Smooth muscle cell of the brain vasculature (primary cell): ENCODE results near the gene CACNA1D.

Experiments used
- DNase-seq: peaks from one replicate; pipeline ENCODE4 v3.0.0-alpha.2; 2012; ENCODE audit warnings: low read depth, low spot score

CACNA1D gene

DNA sequence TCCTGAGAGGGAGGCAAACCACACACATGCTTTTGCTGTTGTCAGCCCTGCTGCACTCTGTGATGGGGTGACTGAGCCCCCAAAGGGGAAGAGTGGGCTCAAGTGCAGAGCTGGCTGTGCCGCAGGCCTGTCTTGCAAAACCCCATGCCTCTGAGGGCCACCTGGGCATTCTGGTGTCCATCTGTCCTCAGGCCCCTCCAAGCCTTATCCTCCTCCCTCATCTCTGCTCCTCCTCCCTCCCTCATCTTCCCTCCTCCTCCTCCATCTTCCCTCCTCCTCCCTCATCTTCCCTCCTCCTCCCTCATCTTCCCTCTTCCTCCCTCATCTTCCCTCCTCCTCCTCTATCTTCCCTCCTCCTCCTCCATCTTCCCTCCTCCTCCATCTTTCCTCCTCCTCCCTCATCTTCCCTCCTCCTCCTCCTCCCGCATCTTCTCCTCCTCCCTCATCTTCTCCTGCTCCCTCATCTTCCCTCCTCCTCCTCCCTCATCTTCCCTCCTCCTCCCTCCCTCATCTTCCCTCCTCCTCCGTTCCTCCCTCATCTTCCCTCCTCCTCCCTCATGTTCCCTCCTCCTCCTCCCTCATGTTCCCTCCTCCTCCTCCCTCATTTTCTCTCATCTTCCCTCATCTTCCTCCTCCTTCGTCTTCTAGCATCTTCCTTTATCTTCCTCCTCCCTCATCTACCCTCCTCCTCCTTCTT is 311.2 kb downstream of the CACNA1D start:
- DNase-seq, result no peak

DNA sequence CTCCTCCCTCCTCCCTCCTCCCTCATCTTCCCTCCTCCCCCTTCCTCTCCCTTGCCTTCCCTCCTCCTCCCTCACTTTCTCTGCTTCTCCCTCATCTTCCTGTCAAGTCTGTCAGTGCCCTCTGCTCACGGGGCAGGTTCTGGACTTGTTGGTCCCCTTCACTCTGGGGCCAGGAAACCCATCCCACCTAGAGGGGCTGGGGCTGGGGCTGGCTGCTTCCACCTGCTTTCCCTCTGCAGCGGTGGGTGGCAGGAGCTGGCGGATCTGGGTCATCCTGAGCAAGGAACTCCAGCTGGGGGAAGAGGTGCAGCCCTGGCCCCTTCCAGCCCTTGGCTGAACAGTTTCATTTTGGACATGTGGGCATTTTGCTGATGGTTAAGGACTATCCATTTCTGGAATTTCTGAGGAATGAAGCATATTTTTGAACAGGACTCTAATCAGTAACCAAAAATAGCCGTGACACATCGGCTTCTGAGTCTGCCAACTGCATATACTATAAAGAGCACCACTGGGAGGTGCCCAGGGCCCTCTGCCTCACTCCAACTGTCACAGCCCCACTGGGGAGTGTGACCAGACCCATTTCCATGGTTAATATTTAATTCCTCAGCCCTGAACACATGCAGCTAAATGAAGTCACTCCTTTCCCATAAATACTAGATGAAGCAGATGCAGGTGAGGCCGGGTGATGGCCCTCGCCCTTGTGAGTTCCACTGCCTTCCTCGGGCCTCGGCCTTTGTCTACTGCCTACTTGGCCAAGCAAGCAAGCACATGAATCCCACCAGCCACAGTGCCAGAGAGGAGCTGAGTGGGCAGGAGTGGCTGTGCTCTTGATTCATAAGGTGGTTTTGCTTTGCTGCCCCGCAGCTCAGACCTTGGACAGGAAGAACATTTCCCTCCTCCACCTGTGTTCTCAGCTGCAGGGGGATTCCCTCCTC is 312.0 kb downstream of the CACNA1D start:
- no peak for DNase-seq

GRCh38 chr3:53807117-53807810 is 312.9 kb downstream of the CACNA1D start:
- no peak for DNase-seq

GRCh38 chr3:53808496-53808895 is 314.1 kb downstream of the CACNA1D start:
- DNase-seq, result no peak

GRCh38 chr3:53809267-53809666 is 314.9 kb downstream of the CACNA1D start:
- DNase-seq, result no peak

DNA sequence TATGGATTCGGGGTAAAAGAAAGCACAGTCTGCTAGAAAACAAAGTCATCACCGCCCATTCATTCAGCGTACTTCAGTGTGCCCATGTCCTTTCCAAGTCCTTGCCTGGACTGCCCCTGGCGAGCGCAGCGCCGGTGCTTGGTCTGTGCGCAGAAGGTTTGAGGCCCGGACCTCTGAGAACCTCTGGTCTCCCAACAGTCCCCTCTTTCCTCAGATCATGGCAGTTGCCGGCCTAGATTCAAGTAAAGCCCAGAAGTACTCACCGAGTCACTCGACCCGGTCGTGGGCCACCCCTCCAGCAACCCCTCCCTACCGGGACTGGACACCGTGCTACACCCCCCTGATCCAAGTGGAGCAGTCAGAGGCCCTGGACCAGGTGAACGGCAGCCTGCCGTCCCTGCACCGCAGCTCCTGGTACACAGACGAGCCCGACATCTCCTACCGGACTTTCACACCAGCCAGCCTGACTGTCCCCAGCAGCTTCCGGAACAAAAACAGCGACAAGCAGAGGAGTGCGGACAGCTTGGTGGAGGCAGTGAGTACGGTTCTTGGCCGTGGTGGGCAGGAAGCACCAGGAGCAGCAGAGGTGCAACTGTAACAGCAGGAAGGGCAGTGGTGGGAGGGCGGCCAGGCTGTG is 315.5 kb downstream of the CACNA1D start:
- DNase-seq, result no peak

- no peak for DNase-seq
These were observed 316.9 kb downstream of the CACNA1D start for GRCh38 chr3:53811143-53811927.

DNA sequence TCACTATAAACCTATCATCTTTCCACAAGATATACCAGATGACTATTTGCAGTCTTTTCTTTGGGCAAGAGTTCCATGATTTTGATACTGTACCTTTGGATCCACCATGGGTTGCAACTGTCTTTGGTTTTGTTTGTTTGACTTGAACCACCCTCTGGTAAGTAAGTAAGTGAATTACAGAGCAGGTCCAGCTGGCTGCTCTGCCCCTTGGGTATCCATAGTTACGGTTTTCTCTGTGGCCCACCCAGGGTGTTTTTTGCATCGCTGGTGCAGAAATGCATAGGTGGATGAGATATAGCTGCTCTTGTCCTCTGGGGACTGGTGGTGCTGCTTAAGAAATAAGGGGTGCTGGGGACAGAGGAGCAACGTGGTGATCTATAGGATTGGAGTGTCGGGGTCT is 318.0 kb downstream of the CACNA1D start:
- no peak for DNase-seq

DNA sequence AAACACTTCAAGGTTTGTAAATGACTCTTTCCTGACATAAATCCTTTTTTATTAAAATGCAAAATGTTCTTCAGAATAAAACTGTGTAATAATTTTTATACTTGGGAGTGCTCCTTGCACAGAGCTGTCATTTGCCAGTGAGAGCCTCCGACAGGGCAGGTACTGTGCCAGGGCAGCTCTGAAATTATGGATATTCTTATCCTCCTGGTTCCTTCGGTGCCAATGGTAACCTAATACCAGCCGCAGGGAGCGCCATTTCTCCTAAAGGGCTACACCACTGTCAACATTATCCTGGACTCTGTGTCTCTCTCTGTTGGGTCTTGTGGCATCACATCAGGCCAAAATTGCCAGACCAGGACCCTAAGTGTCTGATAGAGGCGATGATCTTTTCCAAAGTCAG is 318.8 kb downstream of the CACNA1D start:
- DNase-seq, result no peak

DNA sequence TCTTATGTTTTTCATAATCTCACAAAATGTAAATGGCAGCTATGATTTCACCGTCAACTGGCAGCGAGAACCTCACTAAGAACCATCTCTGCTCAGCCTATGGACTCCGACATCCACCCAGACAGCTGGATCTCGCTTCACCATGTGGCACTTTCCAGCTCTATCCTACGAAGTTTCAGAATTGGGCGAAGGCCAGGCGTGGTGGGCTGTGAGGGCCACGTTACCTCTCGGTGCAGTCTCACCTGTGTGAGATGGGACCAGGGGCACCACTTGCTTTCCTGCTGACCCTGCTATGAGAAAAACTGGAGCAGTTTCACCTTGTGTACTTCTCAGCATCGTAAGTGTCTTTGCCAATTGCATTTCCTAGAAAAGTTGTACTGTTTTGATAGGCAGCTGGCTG is 319.5 kb downstream of the CACNA1D start:
- no peak for DNase-seq

DNA sequence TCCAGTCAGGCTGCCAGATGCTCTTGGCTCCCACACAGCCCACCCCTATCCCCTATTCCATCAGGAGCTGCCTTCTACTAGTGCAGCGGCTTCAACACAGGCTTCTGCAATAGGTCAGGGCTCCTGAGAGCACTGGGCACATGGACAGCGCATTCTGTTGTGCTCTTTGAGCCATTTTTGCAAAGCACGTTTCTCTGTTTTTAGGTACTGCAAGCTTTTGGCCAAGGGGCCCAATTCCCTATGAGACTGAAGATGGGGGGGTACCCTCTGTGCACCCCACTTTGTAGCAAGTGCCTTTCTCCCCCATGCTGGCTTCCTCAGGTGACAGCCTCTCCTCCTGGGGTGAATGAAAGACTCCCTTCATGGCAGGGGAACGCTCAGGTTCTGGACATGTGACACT is 320.7 kb downstream of the CACNA1D start:
- DNase-seq, result no peak

GRCh38 chr3:53815651-53816050 is 321.2 kb downstream of the CACNA1D start:
- DNase-seq, result no peak

DNA sequence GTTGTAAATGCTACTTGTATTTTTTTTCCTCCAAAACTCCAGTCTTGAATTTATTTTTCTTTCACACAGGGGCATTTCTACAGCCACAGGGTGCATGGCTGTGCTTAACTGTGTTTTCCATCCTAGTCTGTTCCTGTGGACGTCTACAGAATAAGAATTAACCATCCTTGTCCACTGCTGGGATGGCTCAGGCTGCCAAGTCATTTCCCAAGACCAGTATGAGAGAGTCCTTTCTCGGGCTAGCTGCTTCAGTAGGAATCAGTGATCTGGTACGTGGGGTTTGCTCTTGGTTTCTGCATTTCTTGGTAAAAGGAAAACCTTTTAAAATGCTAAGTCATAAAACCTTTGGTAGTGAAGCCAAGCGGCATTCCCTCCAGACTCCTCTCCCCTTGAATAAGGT is 322.0 kb downstream of the CACNA1D start:
- no peak for DNase-seq

DNA sequence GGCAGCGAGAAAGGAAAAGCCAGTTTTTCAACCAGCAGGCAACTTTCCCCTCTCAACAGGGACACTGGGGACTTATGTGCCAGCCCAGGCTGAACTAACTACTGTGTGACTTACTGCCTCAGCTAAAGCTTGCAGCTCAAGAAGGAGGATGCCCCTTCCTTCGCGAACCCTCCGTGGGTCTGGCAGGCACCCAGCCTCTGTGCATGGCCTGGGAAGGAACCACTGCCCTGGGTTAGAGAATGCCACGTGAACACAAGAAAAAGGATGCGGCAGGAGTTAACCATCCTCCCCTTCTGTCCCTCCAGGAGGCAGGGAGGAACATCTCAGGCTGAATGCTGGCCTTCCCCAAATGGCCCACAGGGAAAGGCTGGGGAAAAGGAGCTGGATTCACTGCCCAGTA is 322.8 kb downstream of the CACNA1D start:
- no peak for DNase-seq

- no peak for DNase-seq
These were observed 323.4 kb downstream of the CACNA1D start for GRCh38 chr3:53817809-53818208.

DNA sequence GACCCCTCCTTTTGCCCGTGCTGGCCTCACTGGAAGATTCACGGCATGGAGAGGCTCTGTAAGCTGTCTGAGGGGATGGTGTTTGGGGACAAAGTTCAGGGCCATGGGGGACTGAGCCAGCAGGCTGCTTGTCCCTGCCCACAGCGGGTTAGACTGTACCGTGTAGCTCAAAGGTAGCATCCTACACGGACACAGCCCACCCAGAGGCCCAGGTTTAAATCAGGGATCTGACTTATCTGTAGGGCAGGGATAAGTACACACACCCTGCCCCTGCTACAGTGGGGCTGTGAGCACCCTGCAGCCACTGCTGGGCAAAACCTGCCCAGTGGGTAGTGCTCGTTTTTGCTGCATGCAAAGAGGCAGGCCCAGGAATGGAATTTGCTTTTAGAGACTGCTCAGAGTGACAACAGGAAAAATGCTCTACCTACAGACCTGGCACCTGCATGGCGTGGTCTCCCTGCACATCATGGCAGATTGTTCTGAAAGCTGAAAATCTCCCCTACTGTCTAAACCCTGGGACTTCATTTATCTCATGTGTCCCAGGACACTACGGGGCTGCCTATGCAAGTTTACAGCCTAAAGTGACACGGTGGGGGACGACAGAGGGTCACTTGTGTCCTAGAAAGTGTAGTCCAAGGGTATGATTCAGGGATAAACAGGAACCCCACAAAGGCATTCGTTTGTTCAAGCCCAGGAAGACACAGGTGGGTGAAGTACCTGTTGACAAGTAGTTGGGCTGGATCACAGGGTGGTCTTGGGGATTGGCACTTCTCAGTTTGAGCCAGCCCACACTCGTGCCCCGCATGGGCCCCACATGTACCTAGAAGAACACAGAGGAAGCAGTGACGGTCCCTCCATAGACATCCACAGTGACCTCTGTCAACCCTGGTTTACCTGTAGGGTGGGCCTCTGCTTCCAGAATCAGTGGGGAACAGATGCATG is 324.1 kb downstream of the CACNA1D start:
- no peak for DNase-seq

DNA sequence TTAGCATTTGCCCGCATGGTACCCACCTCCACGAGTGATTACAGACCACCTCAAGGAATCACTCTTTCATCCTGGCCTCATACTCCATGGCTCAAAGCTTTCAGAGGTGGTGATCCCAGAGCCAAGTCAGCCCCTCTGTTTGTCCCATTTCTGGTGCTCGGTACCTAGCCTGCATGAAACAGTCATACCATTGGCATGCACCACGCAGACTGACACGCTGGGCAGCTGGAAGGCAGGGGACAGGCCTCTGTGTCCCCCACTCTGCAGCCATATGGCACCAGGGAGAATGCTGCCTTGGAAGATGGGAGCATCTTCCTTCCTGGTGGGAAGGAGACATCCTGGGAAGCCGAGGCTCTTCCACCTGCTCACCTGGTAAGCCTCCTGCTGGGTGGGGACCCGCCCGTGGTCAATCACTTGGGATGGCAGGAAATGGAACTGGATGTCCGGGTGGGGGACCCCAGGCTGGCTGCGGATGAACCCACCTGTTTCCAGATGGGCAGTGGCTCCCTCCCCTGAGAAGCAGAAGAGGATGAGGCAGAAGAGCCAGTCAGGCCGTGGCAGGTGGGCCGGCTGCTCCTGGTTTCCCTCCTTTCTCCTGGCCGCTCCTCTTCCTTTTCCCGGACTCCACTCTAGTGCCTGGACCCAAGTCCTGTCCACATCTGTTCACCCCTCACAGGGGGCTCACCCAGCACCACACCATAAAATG is 324.9 kb downstream of the CACNA1D start:
- no peak for DNase-seq

DNA sequence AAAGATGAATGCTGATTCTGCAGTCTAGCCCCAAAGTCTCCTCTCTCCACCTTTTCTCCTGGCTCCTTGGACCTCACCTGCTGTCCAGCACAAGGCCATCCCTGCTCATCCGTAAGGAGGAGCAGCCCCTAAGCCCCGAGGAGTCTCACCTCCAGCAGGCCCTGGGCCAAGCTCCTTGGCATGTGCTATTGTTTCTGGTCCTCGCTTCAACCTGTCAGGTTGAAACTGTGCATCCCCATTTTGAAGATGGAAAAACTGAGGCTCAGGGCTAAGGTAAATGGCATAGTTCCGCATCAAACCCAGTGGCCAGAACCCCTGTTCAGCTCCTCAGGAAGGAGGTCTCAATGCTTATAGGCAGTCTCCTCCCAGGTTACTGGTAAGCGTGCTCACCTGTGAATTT is 325.7 kb downstream of the CACNA1D start:
- DNase-seq, result no peak
